ENCODE results near the gene APBA1.

GRCh38 chr9:69474821-69475220, 197.3 kb downstream of the APBA1 start:
- TF ChIP-seq CTCF (IDR thresholded peaks at IDR 0.05; ENCODE audit: insufficient read depth, low read length) (no peak), GABPA (IDR thresholded peaks at IDR 0.05; ENCODE audit: low read depth) (no peak), POLR2AphosphoS5 (IDR thresholded peaks at IDR 0.05; ENCODE audit: low read depth) (no peak), REST (IDR thresholded peaks at IDR 0.05; ENCODE audit: insufficient replicate concordance, low read depth) (no peak)
